DOHH2 (cell line): ENCODE data around the gene GLRX3.
A peak's percentile ranks its signal among the peaks of the same experiment; 100 is the strongest.
"Not testable (repeated sequence)": the region's sequence is repeated elsewhere in the genome, so short reads cannot be mapped to it uniquely, and the experiment has no call there.

Experiments
- H3F3A ChIP-seq: fragments of 200-600 bp; sonication (generic), shearing (Covaris generic); 2 replicates; pipeline ENCODE4 v1.6.0; 2016; ENCODE audit warnings: antibody characterized with exemption, mild to moderate bottlenecking; ENCODE audit not compliant: control insufficient read depth, insufficient read depth
- H3K27ac ChIP-seq: fragments of 200-600 bp; sonication (generic); 2 replicates; pipeline ENCODE4 v1.5.1; 2014; ENCODE audit warnings: low read depth, mild to moderate bottlenecking, low read length, moderate library complexity
- H3K27me3 ChIP-seq: fragments of 200-600 bp; sonication (generic); 2 replicates; pipeline ENCODE4 v1.6.1; 2014; ENCODE audit warnings: mild to moderate bottlenecking, low read length, mixed read lengths; ENCODE audit not compliant: control insufficient read depth
- H3K36me3 ChIP-seq: fragments of 200-600 bp; sonication (generic); 2 replicates; pipeline ENCODE4 v1.6.1; 2014; ENCODE audit warnings: mild to moderate bottlenecking, low read length, moderate library complexity, mixed read lengths; ENCODE audit not compliant: control insufficient read depth
- H3K4me1 ChIP-seq: fragments of 200-600 bp; sonication (generic); 2 replicates; pipeline ENCODE4 v1.6.1; 2014; ENCODE audit warnings: mild to moderate bottlenecking, low read length, mixed read lengths; ENCODE audit not compliant: control insufficient read depth
- H3K4me2 ChIP-seq: fragments of 200-600 bp; sonication (generic); 2 replicates; pipeline ENCODE4 v1.6.0; 2014; ENCODE audit warnings: mild to moderate bottlenecking, low read length, moderate library complexity
- H3K4me3 ChIP-seq: fragments of 200-600 bp; sonication (generic); 2 replicates; pipeline ENCODE4 v1.5.1; 2014; ENCODE audit warnings: mild to moderate bottlenecking, low read length, mixed read lengths
- H3K79me2 ChIP-seq: fragments of 200-600 bp; sonication (generic); 2 replicates; pipeline ENCODE4 v1.6.1; 2014; ENCODE audit warnings: mild to moderate bottlenecking, low read length, mixed read lengths; ENCODE audit not compliant: control insufficient read depth
- H3K9me2 ChIP-seq: fragments of 200-600 bp; sonication (generic); replicated peaks from 2 replicates; pipeline ENCODE4 v1.6.1; 2014; ENCODE audit warnings: mild to moderate bottlenecking, low read length, mixed read lengths; ENCODE audit not compliant: control insufficient read depth
- H3K9me3 ChIP-seq: fragments of 200-600 bp; sonication (generic); 2 replicates; pipeline ENCODE4 v1.6.1; 2014; ENCODE audit warnings: antibody characterized with exemption, low read length, mixed read lengths; ENCODE audit not compliant: control insufficient read depth, insufficient read depth
- H4K20me1 ChIP-seq: fragments of 200-600 bp; sonication (generic); 2 replicates; pipeline ENCODE4 v1.6.0; 2014; ENCODE audit warnings: low read depth, mild to moderate bottlenecking, antibody characterized with exemption, low read length, moderate library complexity; ENCODE audit not compliant: control insufficient read depth, insufficient read depth
- EZH2phosphoT487 ChIP-seq: fragments of 200-600 bp; sonication (generic); IDR thresholded peaks from 2 replicates; pipeline ENCODE4 v1.6.1; 2017; ENCODE audit warnings: borderline replicate concordance, mild to moderate bottlenecking, antibody characterized with exemption, low read length, moderate library complexity, mixed read lengths
- TF ChIP-seq, protein P1 (sequence below): fragments of 200-600 bp; sonication (generic); IDR thresholded peaks from one replicate; pipeline ENCODE4 v1.5.1; 2014; ENCODE audit warnings: antibody characterized with exemption, mild to moderate bottlenecking, low read depth, low read length; ENCODE audit not compliant: poor library complexity, severe bottlenecking

GLRX3 gene

GRCh38 chr10:130136226-130137089 is at the start of gene GLRX3:
GLRX3 (plus strand) TSS chr10:130136391; CDS start chr10:130136421, 30 bp downstream.
- H3K27ac ChIP-seq = peak within 1 kb of the TSS; percentile 39
- H3K9me3 ChIP-seq = no peaks in the 10 kb centered on the region
- H4K20me1 ChIP-seq = peaks cover 19% of the 10 kb centered on the region
- peak within 1 kb of the TSS; percentile 96 for H3K4me3 ChIP-seq
- H3K4me2 ChIP-seq = peak within 1 kb of the TSS; percentile 92
- no peaks in the 10 kb centered on the region for H3K27me3 ChIP-seq
- no peaks in the 10 kb centered on the region for H3K9me2 ChIP-seq
- peaks cover 49% of the 10 kb centered on the region for H3K4me1 ChIP-seq
- H3K36me3 ChIP-seq = peaks cover 34% of the 10 kb centered on the region
- H3F3A ChIP-seq = peaks cover 10% of the 10 kb centered on the region
- TF ChIP-seq EZH2phosphoT487 = no peak
- TF ChIP-seq, protein P1, sequence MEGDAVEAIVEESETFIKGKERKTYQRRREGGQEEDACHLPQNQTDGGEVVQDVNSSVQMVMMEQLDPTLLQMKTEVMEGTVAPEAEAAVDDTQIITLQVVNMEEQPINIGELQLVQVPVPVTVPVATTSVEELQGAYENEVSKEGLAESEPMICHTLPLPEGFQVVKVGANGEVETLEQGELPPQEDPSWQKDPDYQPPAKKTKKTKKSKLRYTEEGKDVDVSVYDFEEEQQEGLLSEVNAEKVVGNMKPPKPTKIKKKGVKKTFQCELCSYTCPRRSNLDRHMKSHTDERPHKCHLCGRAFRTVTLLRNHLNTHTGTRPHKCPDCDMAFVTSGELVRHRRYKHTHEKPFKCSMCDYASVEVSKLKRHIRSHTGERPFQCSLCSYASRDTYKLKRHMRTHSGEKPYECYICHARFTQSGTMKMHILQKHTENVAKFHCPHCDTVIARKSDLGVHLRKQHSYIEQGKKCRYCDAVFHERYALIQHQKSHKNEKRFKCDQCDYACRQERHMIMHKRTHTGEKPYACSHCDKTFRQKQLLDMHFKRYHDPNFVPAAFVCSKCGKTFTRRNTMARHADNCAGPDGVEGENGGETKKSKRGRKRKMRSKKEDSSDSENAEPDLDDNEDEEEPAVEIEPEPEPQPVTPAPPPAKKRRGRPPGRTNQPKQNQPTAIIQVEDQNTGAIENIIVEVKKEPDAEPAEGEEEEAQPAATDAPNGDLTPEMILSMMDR = no peak
- peaks cover 53% of the 10 kb centered on the region for H3K79me2 ChIP-seq

DNA sequence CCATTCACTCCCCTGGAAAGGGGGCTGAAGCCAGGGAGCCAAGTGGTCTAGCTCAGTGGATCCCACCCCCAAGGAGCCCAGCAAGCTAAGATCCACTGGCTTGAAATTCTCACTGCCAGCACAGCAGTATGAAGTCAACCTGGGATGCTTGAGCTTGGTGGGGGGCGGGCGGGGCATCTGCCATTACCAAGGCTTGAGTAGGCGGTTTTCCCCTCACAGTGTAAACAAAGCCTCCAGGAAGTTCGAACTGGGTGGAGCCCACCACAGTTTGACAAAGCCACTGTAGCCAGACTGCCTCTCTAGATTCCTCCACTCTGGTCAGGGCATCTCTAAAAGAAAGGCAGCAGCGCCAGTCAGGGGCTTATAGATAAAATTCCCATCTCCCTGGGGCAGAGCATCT is 45.6 kb upstream of the GLRX3 start:
- not testable (repeated sequence) for H3K4me1 ChIP-seq, H3F3A ChIP-seq, H3K9me2 ChIP-seq, H4K20me1 ChIP-seq, H3K9me3 ChIP-seq, H3K27me3 ChIP-seq, H3K4me2 ChIP-seq, H3K4me3 ChIP-seq, H3K79me2 ChIP-seq, H3K36me3 ChIP-seq, H3K27ac ChIP-seq

GRCh38 chr10:130099344-130099743 is 36.8 kb upstream of the GLRX3 start:
- H4K20me1 ChIP-seq = no peaks in the 10 kb centered on the region
- H3K9me3 ChIP-seq = no peaks in the 10 kb centered on the region
- H3K36me3 ChIP-seq = peaks cover 7% of the 10 kb centered on the region
- H3K79me2 ChIP-seq = no peaks in the 10 kb centered on the region
- H3K4me2 ChIP-seq = no peak overlapping the region
- no peak for TF ChIP-seq EZH2phosphoT487
- TF ChIP-seq, protein P1 = no peak
- no peaks in the 10 kb centered on the region for H3K9me2 ChIP-seq
- no peak overlapping the region for H3K4me3 ChIP-seq
- no peaks in the 10 kb centered on the region for H3F3A ChIP-seq
- H3K27me3 ChIP-seq = no peaks in the 10 kb centered on the region
- no peak overlapping the region for H3K27ac ChIP-seq
- no peaks in the 10 kb centered on the region for H3K4me1 ChIP-seq

- Histone ChIP-seq H3K9me3 (no peaks in the 10 kb centered on the region), H3K27ac (no peak overlapping the region), H3F3A (no peaks in the 10 kb centered on the region), H3K4me1 (peaks cover 19% of the 10 kb centered on the region), H3K36me3 (peaks cover 29% of the 10 kb centered on the region), H3K79me2 (peaks cover 30% of the 10 kb centered on the region), H3K9me2 (no peaks in the 10 kb centered on the region), H3K27me3 (no peaks in the 10 kb centered on the region), H4K20me1 (no peaks in the 10 kb centered on the region), H3K4me3 (no peak overlapping the region), H3K4me2 (no peak overlapping the region)
- no peak for TF ChIP-seq EZH2phosphoT487
- TF ChIP-seq, protein P1 = no peak
Measured at GRCh38 chr10:130105724-130106123, 30.5 kb upstream of the GLRX3 start.

DNA sequence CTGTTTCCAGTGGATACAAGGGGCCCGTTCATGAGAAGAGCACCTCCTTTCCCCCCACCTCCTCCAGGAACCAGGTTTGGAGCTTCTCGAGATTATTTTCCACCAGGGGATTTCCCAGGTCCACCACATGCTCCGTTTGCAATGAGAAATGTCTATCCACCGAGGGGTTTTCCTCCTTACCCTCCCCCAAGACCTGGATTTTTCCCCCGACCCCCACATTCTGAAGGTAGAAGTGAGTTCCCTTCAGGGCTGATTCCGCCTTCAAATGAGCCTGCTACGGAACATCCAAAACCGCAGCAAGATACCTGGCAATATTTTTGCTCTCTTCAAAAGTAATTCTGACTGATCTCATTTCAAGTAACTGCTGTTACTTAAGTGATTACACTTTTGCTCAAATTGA is 28.0 kb upstream of the GLRX3 start:
- H3K4me1 ChIP-seq = peaks cover 31% of the 10 kb centered on the region
- not testable (repeated sequence) for H3K27me3 ChIP-seq, H3K27ac ChIP-seq, H3K9me3 ChIP-seq, H4K20me1 ChIP-seq, H3F3A ChIP-seq, H3K9me2 ChIP-seq
- 0 out of 2 replicates have a peak overlapping the region, but pooled peaks have one; percentile 0 for H3K4me2 ChIP-seq
- H3K4me3 ChIP-seq = 0 out of 2 replicates have a peak overlapping the region, but pooled peaks have one; percentile 11
- peaks cover 29% of the 10 kb centered on the region for H3K36me3 ChIP-seq
- H3K79me2 ChIP-seq = peaks cover 47% of the 10 kb centered on the region
